Fibroblast of the aortic adventitia (primary cell): ENCODE data around the gene CGREF1. TPM values are rescaled to one million over a fixed set of nuclear protein-coding genes. Genes with fewer than 3 reads are reported as not detected.

Experiments used
- DNase-seq: peaks from one replicate; pipeline ENCODE4 v3.0.0-alpha.2; 2010; ENCODE audit warnings: low read depth
- H3K4me3 ChIP-seq: 2 replicates; pipeline ENCODE4 v1.5.1; 2011; ENCODE audit warnings: low read depth, mild to moderate bottlenecking, control low read depth, low read length, moderate library complexity
- total RNA-seq: library from RNA; depleted of rRNA; stranded (reverse); fragments of >200 nt; gene quantifications from 2 replicates; pipeline ENCODE4 v1.2.3, GENCODE V29; 2012; ENCODE audit warnings: low replicate concordance
- TF ChIP-seq, protein P1 (sequence below): IDR thresholded peaks from 2 replicates; pipeline ENCODE4 v1.5.1; 2011; ENCODE audit warnings: mild to moderate bottlenecking, low read length, control low read depth, inconsistent platforms; ENCODE audit not compliant: insufficient read depth

CGREF1 gene
- total RNA-seq, 1 donor: 4.7 TPM

DNA sequence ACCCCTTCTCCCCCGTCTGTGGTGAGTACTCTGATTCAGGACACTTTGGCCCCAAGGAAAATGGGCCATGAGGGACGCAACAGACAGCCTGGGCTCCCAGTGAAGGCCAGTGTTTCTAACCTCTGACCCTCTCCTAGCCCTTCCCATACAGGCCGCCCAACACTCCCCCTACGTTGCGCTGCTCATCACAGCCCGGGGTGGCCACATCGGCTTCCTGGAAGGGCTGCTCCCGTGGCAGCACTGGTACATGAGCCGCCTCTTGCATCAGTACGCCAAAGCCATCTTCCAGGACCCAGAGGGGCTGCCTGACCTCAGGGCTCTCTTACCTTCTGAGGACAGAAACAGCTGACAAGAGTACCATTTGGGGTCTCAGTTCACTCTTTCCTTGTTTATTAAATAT, 11.5 kb upstream of the CGREF1 start:
- H3K4me3 ChIP-seq: no peak overlapping the region
- DNase-seq: no peak
- TF ChIP-seq, protein P1, sequence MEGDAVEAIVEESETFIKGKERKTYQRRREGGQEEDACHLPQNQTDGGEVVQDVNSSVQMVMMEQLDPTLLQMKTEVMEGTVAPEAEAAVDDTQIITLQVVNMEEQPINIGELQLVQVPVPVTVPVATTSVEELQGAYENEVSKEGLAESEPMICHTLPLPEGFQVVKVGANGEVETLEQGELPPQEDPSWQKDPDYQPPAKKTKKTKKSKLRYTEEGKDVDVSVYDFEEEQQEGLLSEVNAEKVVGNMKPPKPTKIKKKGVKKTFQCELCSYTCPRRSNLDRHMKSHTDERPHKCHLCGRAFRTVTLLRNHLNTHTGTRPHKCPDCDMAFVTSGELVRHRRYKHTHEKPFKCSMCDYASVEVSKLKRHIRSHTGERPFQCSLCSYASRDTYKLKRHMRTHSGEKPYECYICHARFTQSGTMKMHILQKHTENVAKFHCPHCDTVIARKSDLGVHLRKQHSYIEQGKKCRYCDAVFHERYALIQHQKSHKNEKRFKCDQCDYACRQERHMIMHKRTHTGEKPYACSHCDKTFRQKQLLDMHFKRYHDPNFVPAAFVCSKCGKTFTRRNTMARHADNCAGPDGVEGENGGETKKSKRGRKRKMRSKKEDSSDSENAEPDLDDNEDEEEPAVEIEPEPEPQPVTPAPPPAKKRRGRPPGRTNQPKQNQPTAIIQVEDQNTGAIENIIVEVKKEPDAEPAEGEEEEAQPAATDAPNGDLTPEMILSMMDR: no peak

DNA sequence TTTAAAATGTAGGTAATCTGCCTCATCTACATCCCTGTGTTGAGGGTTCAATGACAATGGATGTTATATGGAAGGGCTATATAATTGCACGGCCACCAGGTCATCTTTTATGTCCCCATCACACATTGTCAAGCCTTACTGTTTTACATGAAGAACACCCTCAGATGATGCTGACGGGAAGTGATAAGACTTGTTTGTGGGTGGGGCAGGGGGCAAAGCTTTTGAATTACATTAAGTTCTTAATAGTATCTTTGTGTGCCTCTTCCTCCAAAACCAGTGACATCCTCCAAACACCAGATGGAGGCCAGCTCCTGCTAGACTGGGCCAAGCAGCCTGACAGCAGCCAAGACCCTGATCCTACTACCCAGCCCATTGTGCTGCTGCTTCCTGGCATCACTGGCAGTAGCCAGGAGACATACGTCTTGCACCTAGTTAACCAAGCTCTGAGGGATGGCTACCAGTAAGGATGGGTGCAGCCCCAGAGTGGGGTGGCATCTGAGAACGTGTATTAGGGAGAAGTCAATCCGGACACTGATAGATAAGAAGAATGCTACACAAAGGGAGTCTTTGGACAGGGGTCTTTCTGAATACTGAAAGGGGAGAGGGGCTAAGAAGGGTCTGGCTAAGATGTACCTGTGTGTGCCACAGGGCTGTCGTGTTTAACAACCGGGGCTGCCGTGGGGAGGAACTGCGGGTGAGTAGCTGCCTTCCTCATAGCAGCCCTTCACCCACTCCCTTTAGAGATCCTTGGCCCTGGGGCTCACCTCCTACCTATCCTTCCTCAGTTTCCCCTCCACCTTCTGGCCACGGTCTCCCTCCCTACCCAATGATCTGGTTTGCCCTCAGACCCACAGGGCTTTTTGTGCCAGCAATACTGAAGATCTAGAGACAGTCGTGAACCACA, 10.0 kb upstream of the CGREF1 start:
- H3K4me3 ChIP-seq: no peak overlapping the region
- DNase-seq: no peak
- TF ChIP-seq, protein P1: no peak

DNA sequence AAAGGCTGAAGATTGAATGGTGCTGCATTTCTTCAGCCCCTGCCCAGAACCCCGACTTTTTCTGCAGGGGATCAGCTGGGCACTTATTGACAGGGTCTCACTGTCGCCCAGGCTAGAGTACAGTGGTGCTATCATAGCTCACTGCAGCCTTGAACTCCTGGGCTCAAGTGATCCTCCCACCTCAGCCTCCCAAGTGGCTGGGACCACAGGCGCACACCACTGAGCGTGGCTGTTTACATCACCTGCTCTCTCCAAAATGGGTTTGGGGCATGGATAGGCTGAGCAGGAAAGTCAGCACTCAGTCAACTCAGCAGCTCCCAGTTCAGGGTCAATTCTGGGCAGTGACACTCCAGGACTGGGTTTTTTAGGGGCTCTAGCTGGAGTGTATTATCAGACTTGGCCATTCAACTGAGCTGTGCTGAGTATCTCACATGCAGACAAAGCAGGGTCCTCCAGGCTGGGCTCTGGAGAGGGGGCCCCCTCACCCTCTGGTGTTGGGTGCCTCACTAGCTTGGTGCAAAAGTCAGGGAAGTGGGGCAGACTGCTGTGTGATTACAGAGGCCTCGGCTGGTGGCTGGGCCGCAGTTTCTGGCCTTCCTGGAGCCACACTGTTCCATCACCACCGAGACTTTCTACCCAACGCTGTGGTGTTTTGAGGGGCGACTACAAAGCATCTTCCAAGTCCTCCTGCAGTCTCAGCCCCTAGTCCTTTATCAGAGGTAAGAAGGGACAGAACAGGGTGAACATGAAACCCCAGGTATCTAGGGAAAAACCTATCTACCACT, 9.1 kb upstream of the CGREF1 start:
- no peak for DNase-seq
- TF ChIP-seq, protein P1: no peak
- H3K4me3 ChIP-seq: no peak overlapping the region

DNA sequence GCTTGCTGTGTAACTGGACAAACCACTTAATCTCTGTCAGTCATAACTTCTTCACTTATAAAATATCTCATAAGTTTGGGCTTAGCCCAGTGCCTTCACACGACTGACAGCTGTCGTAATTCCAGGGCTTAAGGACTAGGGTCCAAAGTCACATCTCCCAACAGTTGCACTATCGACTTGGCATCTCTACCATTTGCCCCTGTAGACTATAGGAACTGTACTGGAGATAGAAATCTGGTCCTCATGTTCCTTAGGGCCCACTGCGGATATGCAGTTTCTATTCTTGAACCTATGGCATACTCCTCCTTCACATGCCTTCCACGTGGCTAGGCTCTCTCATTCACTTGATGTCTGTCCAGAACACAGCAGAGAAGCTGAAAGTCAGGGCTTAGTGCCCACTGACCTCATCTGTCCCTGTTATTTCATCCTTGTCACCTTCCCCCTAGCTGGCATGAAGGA, 7.4 kb upstream of the CGREF1 start:
- TF ChIP-seq, protein P1: no peak
- H3K4me3 ChIP-seq: no peak overlapping the region
- no peak for DNase-seq

DNA sequence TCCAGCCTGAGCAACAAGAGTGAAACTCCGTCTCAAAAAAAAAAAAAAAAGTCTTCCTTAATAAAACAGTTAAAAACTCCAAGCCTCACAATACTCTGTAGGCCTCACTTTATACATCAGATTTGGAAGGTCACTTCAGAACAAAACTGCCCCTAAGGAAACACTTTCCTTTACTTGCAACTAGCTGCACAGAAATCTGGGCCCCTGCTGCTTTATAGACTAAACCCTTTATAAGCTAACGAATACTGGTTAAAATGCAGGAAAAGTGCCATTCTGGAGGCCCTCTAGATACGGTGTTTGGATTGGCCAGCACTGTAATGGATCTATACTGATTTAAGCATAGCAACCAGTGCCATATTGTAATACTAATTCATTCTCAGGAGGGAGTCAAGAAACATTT, 6.2 kb upstream of the CGREF1 start:
- DNase-seq: no peak
- H3K4me3 ChIP-seq: no peak overlapping the region
- TF ChIP-seq, protein P1: no peak

DNA sequence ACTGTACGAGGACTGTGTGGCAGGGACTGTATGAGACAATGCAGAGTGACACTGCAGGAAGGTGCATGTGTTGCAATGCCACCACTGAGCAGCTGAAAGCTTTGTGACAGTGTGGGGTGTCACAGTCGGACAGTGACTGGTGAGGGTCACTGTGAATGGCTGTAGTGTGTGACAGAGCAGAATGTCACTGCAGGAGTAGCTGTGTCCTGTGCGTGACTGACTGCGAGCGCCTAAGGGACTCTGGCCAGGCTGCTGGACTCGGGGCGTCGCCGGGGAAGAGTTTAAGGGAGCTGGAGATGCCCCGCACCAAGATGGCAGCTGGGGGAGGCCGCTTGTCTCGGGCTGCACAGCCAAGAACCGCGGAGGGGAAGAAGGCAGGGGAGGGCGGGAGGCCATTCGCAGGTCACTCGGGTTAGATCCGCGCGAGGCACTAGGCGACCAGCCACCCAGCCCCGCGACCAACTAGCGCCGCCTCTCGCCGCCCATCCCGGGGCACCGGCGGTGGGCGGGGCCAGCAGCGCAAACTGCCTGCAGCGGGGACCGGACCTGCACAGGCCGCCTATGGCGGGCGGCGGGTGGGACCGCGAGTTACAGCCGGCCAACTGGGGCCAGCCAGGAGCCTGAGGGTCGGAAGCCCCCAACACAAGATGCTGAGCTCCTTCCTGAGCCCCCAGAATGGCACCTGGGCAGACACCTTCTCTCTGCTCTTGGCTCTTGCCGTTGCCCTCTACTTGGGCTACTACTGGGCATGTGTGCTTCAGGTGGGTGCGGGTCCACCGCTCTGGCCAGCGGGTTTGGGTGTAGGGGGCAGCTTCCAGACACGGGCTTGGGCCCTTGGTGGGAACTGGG, 4.6 kb upstream of the CGREF1 start, which contains the start of gene ABHD1:
ABHD1 (plus strand) TSS at position 514 of the 849 bp plus-strand sequence; CDS start at position 648, 134 bp downstream.
- peak within 1 kb of the TSS; percentile 64 for H3K4me3 ChIP-seq
- DNase-seq: no peak
- TF ChIP-seq, protein P1: no peak
